AG20443 (cell line): ENCODE measurements around the gene FBXO4.
"Not testable (repeated sequence)": the region's sequence is repeated elsewhere in the genome, so short reads cannot be mapped to it uniquely, and the experiment has no call there.

ENCODE experiments used
- DNase-seq: peaks from one replicate; pipeline ENCODE4 v3.0.0; 2012; ENCODE audit warnings: low spot score, mixed read lengths

The FBXO4 gene

GRCh38 chr5:41982858-41983257 is 57.8 kb downstream of the FBXO4 start:
- DNase-seq: not testable (repeated sequence)

GRCh38 chr5:41983284-41983683 is 58.2 kb downstream of the FBXO4 start:
- DNase-seq: no peak

- no peak for DNase-seq
Observed at GRCh38 chr5:41985945-41986695, 61.0 kb downstream of the FBXO4 start.
